IMR-90 (cell line): ENCODE data around the gene CDC42EP4. TPM values are rescaled to one million over a fixed set of nuclear protein-coding genes. Genes with fewer than 3 reads are reported as not detected.

Source experiments
- ATAC-seq: fragments of 200-7000 bp; cut with Tn5 transposase; 2 replicates; pipeline ENCODE4 v1.9.1; 2020; ENCODE audit warnings: low read depth, mild to moderate bottlenecking, moderate library complexity
- BruUV-seq: library from RNA; stranded (reverse); fragments of 400-500 nt; replicated peaks from 2 replicates; lab custom pipeline; 2021; lab: Mats Ljungman, UMichigan
- CTCF ChIA-PET: fragments of 300-600 bp; formaldehyde crosslinking; extraction: SDS; loops from one replicate; lab custom pipeline; 2021; ENCODE audit warnings: antibody characterized with exemption; lab: Yijun Ruan, JAX
- POLR2A ChIA-PET: fragments of 300-600 bp; sonication (Branson Sonifier 250); formaldehyde crosslinking; loops from one replicate; lab custom pipeline; 2022; ENCODE audit warnings: antibody characterized with exemption; ENCODE audit not compliant: unreplicated experiment; lab: Charles Lee
- DNase-seq: peaks from one replicate; pipeline ENCODE4 v3.0.0; 2013
- H2AFZ ChIP-seq: replicated peaks from 2 replicates; pipeline ENCODE3; 2013; ENCODE audit warnings: low read length, mild to moderate bottlenecking; ENCODE audit not compliant: poor library complexity
- H2AK5ac ChIP-seq: 2 replicates; pipeline ENCODE4 v1.6.1; 2013; ENCODE audit warnings: low read depth, low read length, inconsistent platforms
- H2AK9ac ChIP-seq: replicated peaks from 2 replicates; pipeline ENCODE3; 2013; ENCODE audit warnings: mild to moderate bottlenecking, low read depth, low read length, moderate library complexity; ENCODE audit not compliant: poor library complexity
- H2BK120ac ChIP-seq: 2 replicates; pipeline ENCODE4 v1.6.1; 2013; ENCODE audit warnings: low read depth, low read length, inconsistent platforms
- H2BK15ac ChIP-seq: 3 replicates; pipeline ENCODE4 v1.6.1; 2013; ENCODE audit warnings: low read depth, low read length, inconsistent platforms
- H2BK20ac ChIP-seq: 2 replicates; pipeline ENCODE4 v1.6.1; 2013; ENCODE audit warnings: low read depth, mild to moderate bottlenecking, inconsistent platforms, low read length, moderate library complexity
- H2BK5ac ChIP-seq: 2 replicates; pipeline ENCODE4 v1.6.1; 2013; ENCODE audit warnings: mild to moderate bottlenecking, low read depth, low read length, inconsistent platforms; ENCODE audit not compliant: poor library complexity, severe bottlenecking
- H3K14ac ChIP-seq: replicated peaks from 2 replicates; pipeline ENCODE4 v1.6.1; 2013; ENCODE audit warnings: low read depth, low read length, inconsistent platforms
- H3K18ac ChIP-seq: 2 replicates; pipeline ENCODE4 v1.6.1; 2013; ENCODE audit warnings: low read depth, low read length, control low read depth
- H3K23ac ChIP-seq: 2 replicates; pipeline ENCODE4 v1.6.1; 2013; ENCODE audit warnings: low read depth, low read length, inconsistent platforms
- H3K27ac ChIP-seq: 2 replicates; pipeline ENCODE4 v1.5.1; 2013; ENCODE audit warnings: mild to moderate bottlenecking, control low read depth, low read length; ENCODE audit not compliant: insufficient read depth
- H3K27me3 ChIP-seq: 2 replicates; pipeline ENCODE4 v1.6.1; 2013; ENCODE audit warnings: low read length; ENCODE audit not compliant: control insufficient read depth, insufficient read depth
- H3K36me3 ChIP-seq: 2 replicates; pipeline ENCODE4 v1.6.1; 2013; ENCODE audit warnings: low read length, mixed read lengths; ENCODE audit not compliant: control insufficient read depth, insufficient read depth
- H3K4ac ChIP-seq: 2 replicates; pipeline ENCODE4 v1.6.1; 2013; ENCODE audit warnings: low read depth, low read length, inconsistent platforms
- H3K4me1 ChIP-seq: 2 replicates; pipeline ENCODE4 v1.6.1; 2013; ENCODE audit warnings: low read length, mixed read lengths; ENCODE audit not compliant: control insufficient read depth, insufficient read depth
- H3K4me2 ChIP-seq: 2 replicates; pipeline ENCODE4 v1.6.1; 2013; ENCODE audit warnings: low read depth, mild to moderate bottlenecking, control low read depth, low read length, moderate library complexity
- H3K4me3 ChIP-seq: 2 replicates; pipeline ENCODE4 v1.5.1; 2013; ENCODE audit warnings: low read depth, mild to moderate bottlenecking, control low read depth, low read length, moderate library complexity; ENCODE audit not compliant: insufficient read depth
- H3K56ac ChIP-seq: 2 replicates; pipeline ENCODE4 v1.6.1; 2013; ENCODE audit warnings: low read length, inconsistent platforms; ENCODE audit not compliant: insufficient read depth; ENCODE audit errors: extremely low read depth
- H3K79me1 ChIP-seq, 2 experiments: 2 replicates each; pipeline ENCODE4 v1.6.1; 2013; ENCODE audit warnings: low read length in 2 of 2, inconsistent platforms in 1 of 2, low read depth in 1 of 2
- H3K9ac ChIP-seq: 2 replicates; pipeline ENCODE4 v1.6.1; 2013; ENCODE audit warnings: low read depth, low read length, control low read depth
- H3K9me1 ChIP-seq: 2 replicates; pipeline ENCODE4 v1.6.1; 2013; ENCODE audit warnings: low read length, inconsistent platforms; ENCODE audit not compliant: insufficient read depth
- H3K9me3 ChIP-seq: 2 replicates; pipeline ENCODE4 v1.6.1; 2013; ENCODE audit warnings: low read length; ENCODE audit not compliant: control insufficient read depth, insufficient read depth
- H4K20me1 ChIP-seq: 2 replicates; pipeline ENCODE4 v1.6.1; 2013; ENCODE audit warnings: low read length, inconsistent platforms; ENCODE audit not compliant: insufficient read depth
- H4K5ac ChIP-seq: 2 replicates; pipeline ENCODE4 v1.6.1; 2013; ENCODE audit warnings: mild to moderate bottlenecking, low read depth, low read length, control low read depth
- H4K8ac ChIP-seq, 2 experiments: 2 replicates each; pipeline ENCODE4 v1.6.1; 2013; ENCODE audit warnings: low read depth in 2 of 2, low read length in 2 of 2, control low read depth in 1 of 2, inconsistent platforms in 1 of 2
- H4K91ac ChIP-seq: 2 replicates; pipeline ENCODE4 v1.6.1; 2013; ENCODE audit warnings: low read depth, low read length, inconsistent platforms; ENCODE audit not compliant: insufficient read depth
- BHLHE40 ChIP-seq: fragments of 150-350 bp; IDR thresholded peaks from 2 replicates; pipeline ENCODE4 v1.6.1; 2016; ENCODE audit warnings: mild to moderate bottlenecking, low read depth, low read length
- CEBPB ChIP-seq: IDR thresholded peaks from 2 replicates; pipeline ENCODE4 v1.6.1; 2012; ENCODE audit warnings: low read depth, low read length, improper control_type of control experiment
- CHD1 ChIP-seq: IDR thresholded peaks from 2 replicates; pipeline ENCODE4 v1.6.1; 2012; ENCODE audit warnings: low read depth, low read length, improper control_type of control experiment
- ELK1 ChIP-seq: fragments of 150-350 bp; IDR thresholded peaks from 2 replicates; pipeline ENCODE4 v1.6.1; 2016; ENCODE audit warnings: low read depth, mild to moderate bottlenecking, low read length, moderate library complexity, borderline replicate concordance
- FOS ChIP-seq: fragments of 150-350 bp; IDR thresholded peaks from 2 replicates; pipeline ENCODE4 v1.6.1; 2016; ENCODE audit warnings: low read depth, low read length
- MAFK ChIP-seq: IDR thresholded peaks from 2 replicates; pipeline ENCODE4 v1.6.1; 2012; ENCODE audit warnings: low read depth, low read length, improper control_type of control experiment
- MAZ ChIP-seq: IDR thresholded peaks from 2 replicates; pipeline ENCODE4 v1.6.1; 2012; ENCODE audit warnings: low read depth, mild to moderate bottlenecking, low read length, improper control_type of control experiment, moderate library complexity, borderline replicate concordance
- MXI1 ChIP-seq: IDR thresholded peaks from 2 replicates; pipeline ENCODE4 v1.6.1; 2012; ENCODE audit warnings: low read depth, mild to moderate bottlenecking, low read length, moderate library complexity, borderline replicate concordance
- POLR2A ChIP-seq: IDR thresholded peaks from 2 replicates; pipeline ENCODE4 v1.6.1; 2012; ENCODE audit warnings: mild to moderate bottlenecking, low read depth, low read length
- RFX5 ChIP-seq: IDR thresholded peaks from 2 replicates; pipeline ENCODE4 v1.8.0; 2012; ENCODE audit warnings: low read depth, mild to moderate bottlenecking, low read length, moderate library complexity
- USF2 ChIP-seq: fragments of 150-350 bp; IDR thresholded peaks from 2 replicates; pipeline ENCODE4 v1.6.1; 2017; ENCODE audit warnings: mild to moderate bottlenecking, antibody characterized with exemption, low read length, low read depth
- WGBS, 2 experiments: methylation state at CpG; one replicate each; pipeline versions ENCODE4 v1.1.5 to v1.1.7; 2013; ENCODE audit warnings: missing lambda C conversion rate in 2 of 2; ENCODE audit not compliant: insufficient read length in 1 of 2; ENCODE audit errors: extremely low coverage in 2 of 2; 5-methylcytosine and 5-hydroxymethylcytosine counted together
- dilution Hi-C: fragments of 300-500 bp; cut with HindIII; formaldehyde crosslinking; loops from one replicate; pipeline ENCODE4 v1.14.3; 2018; ENCODE audit warnings: low sequenced_read_pairs; ENCODE audit not compliant: unreplicated experiment
- in situ Hi-C: fragments of 300-500 bp; cut with MboI; formaldehyde crosslinking; loops from 3 replicates; pipeline ENCODE4 v1.14.3; 2019; ENCODE audit warnings: low sequenced_read_pairs, inconsistent platforms, mixed read lengths
- intact Hi-C: fragments of 100-400 bp; cut with micrococcal nuclease; formaldehyde crosslinking; loops from 2 replicates; pipeline ENCODE4 v1.10.0; 2022
- polyA plus RNA-seq, 3 experiments: library from polyadenylated mRNA; depleted of rRNA; stranded (reverse); fragments of >200 nt; gene quantifications; 2 replicates each; pipeline ENCODE4 v1.2.3, GENCODE V29; 2012; ENCODE audit warnings: low replicate concordance in 1 of 3
- total RNA-seq: library from RNA; depleted of rRNA; stranded (reverse); fragments of >200 nt; gene quantifications from 2 replicates; pipeline ENCODE4 v1.2.3, GENCODE V29; 2012

The CDC42EP4 gene
- total and polyA plus RNA-seq, 2 of the 4 experiments (the other 2 are of a cell fraction), result 14.3 to 25.8 TPM

GRCh38 chr17:73234736-73235135 lies 77.1 kb downstream of the CDC42EP4 start:
- peaks cover 14% of the 10 kb centered on the region for H3K36me3 ChIP-seq
- no CpG with 5 or more reads among the region's 10 CpGs for WGBS, 2 experiments
- H2AK5ac ChIP-seq, result no peak overlapping the region
- peaks cover 8% of the 10 kb centered on the region for H3K4me1 ChIP-seq
- no peaks in the 10 kb centered on the region for H4K20me1 ChIP-seq
- H3K56ac ChIP-seq, result no peak overlapping the region
- ChIA-PET POLR2A (no interaction called here), CTCF (no interaction called here)
- no peak overlapping the region for H3K23ac ChIP-seq
- in situ Hi-C loops, result no loop called here
- H3K18ac ChIP-seq, result no peak overlapping the region
- no peak overlapping the region for H3K9ac ChIP-seq
- no peaks in the 10 kb centered on the region for H3K9me3 ChIP-seq
- no peak overlapping the region for H2BK5ac ChIP-seq
- H2BK120ac ChIP-seq, result no peak overlapping the region
- BruUV-seq, result no TSS peak
- H2BK20ac ChIP-seq, result no peak overlapping the region
- H3K27ac ChIP-seq, result no peak overlapping the region
- no peaks in the 10 kb centered on the region for H3K27me3 ChIP-seq
- H3K14ac ChIP-seq, result no peak overlapping the region
- H3K79me1 ChIP-seq, result peaks cover 31 to 57% of the 10 kb centered on the region in 2 experiments; a peak in 3 of 4 replicates
- peaks cover 10% of the 10 kb centered on the region for H3K9me1 ChIP-seq
- dilution Hi-C loops, result no loop called here
- no peak overlapping the region for H4K8ac ChIP-seq
- H4K91ac ChIP-seq, result no peak overlapping the region
- no peak overlapping the region for H3K4ac ChIP-seq
- intact Hi-C loops, result loop anchor here (5.0 kb wide), 2 partner anchors 507 to 672 kb away; no protein-coding TSS in a partner anchor
- no peak for DNase-seq
- TF ChIP-seq CEBPB (no peak), ELK1 (no peak), POLR2A (no peak), FOS (no peak), MAZ (no peak), USF2 (no peak), BHLHE40 (no peak), RFX5 (no peak), CHD1 (no peak), MXI1 (no peak), MAFK (no peak)
- ATAC-seq, result no peak
- H4K5ac ChIP-seq, result no peak overlapping the region
- H3K4me2 ChIP-seq, result no peak overlapping the region
- no peak overlapping the region for H3K4me3 ChIP-seq
- no peak overlapping the region for H2BK15ac ChIP-seq
- no peak overlapping the region for H2AK9ac ChIP-seq
- no peak overlapping the region for H2AFZ ChIP-seq
